Epithelial cell of proximal tubule (primary cell): ENCODE results near the gene SMG5. TPM values are rescaled to one million over a fixed set of nuclear protein-coding genes. Genes with fewer than 3 reads are reported as not detected.

Experiments
- DNase-seq: peaks from one replicate; pipeline ENCODE4 v3.0.0-alpha.2; 2011; ENCODE audit warnings: low read depth
- H3K4me3 ChIP-seq: 2 replicates; pipeline ENCODE4 v1.5.1; 2011; ENCODE audit warnings: low read depth, mild to moderate bottlenecking, low read length
- total RNA-seq: library from RNA; depleted of rRNA; stranded (reverse); fragments of >200 nt; gene quantifications from 2 replicates; pipeline ENCODE4 v1.2.3, GENCODE V29; 2015
- TF ChIP-seq, protein P1 (sequence below): conservative IDR thresholded peaks from 2 replicates; pipeline ENCODE4 v1.5.1; 2012; ENCODE audit warnings: low read depth, mild to moderate bottlenecking, low read length

The SMG5 gene
- total RNA-seq, 1 donor from 2014 or later = 77.4 TPM

DNA sequence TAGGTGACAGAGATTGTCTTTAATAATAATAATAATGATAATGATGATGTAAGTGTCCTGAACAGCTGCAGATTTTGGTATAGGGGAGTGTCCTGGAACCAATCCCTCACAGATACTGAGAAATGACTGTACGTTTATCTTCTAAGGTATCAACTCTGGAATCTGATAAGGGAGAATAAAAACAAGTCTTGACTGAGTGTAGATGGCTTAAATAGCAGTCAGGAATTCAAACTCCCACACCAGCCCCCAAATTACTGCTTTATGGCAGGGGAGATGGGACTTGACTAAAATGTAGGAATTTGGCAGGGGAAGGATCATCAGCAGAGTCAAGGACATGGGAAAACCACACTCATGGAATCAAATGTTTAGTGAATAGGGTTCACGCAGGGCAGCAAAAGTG is 22.6 kb upstream of the SMG5 start:
- DNase-seq = no peak
- no peak overlapping the region for H3K4me3 ChIP-seq
- TF ChIP-seq, protein P1, sequence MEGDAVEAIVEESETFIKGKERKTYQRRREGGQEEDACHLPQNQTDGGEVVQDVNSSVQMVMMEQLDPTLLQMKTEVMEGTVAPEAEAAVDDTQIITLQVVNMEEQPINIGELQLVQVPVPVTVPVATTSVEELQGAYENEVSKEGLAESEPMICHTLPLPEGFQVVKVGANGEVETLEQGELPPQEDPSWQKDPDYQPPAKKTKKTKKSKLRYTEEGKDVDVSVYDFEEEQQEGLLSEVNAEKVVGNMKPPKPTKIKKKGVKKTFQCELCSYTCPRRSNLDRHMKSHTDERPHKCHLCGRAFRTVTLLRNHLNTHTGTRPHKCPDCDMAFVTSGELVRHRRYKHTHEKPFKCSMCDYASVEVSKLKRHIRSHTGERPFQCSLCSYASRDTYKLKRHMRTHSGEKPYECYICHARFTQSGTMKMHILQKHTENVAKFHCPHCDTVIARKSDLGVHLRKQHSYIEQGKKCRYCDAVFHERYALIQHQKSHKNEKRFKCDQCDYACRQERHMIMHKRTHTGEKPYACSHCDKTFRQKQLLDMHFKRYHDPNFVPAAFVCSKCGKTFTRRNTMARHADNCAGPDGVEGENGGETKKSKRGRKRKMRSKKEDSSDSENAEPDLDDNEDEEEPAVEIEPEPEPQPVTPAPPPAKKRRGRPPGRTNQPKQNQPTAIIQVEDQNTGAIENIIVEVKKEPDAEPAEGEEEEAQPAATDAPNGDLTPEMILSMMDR = no peak

DNA sequence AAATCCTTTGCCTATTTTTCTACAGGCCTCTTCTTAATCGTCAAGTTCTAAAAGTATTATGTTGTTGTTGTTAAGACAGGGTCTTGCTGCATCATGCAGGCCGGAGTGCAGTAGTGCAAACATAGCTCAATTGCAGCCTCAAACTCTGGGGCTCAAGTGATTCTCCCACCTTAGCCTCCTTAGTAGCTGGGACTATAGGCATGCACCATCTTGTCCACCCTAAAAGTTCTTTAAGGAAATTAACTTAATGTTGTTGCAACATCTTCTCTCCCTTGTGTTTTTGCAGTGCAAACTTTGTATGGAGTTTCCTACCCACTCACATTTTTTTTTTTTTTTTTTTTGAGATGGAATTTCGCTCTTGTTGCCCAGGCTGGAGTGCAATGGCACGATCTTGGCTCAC is 20.6 kb upstream of the SMG5 start:
- DNase-seq = no peak
- TF ChIP-seq, protein P1 = no peak
- no peak overlapping the region for H3K4me3 ChIP-seq

DNA sequence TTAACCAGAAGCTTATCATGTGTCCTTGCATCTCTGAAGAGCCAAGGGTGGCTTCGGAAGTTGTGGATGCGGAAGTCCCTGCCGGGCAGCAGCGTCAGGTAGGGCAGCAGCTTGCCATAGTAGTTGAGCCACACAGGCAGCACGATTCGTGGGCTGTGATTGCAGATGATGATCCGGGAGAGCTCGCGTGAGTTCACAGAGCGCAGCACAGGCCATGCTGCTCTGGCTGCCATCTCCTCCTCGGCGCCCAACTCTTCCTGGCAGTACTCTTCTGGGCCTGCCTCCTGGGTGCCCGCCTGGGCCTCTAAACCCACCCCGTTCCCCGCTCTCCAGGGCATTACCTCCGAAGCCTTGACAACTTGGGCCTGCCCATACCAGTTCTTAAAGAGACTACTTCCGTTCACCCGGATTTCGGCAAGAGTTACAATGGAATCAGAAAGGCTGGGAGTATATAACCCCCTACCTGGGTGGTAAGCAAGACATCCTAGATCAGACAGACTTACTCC is 16.3 kb upstream of the SMG5 start, which contains the start of gene VHLL:
Gene VHLL (minus strand): TSS at position 456 of the 506 bp plus-strand sequence. CDS start 118 bp downstream, at position 338.
- no peak within 1 kb of the TSS for H3K4me3 ChIP-seq
- no peak for DNase-seq
- TF ChIP-seq, protein P1 = no peak

DNA sequence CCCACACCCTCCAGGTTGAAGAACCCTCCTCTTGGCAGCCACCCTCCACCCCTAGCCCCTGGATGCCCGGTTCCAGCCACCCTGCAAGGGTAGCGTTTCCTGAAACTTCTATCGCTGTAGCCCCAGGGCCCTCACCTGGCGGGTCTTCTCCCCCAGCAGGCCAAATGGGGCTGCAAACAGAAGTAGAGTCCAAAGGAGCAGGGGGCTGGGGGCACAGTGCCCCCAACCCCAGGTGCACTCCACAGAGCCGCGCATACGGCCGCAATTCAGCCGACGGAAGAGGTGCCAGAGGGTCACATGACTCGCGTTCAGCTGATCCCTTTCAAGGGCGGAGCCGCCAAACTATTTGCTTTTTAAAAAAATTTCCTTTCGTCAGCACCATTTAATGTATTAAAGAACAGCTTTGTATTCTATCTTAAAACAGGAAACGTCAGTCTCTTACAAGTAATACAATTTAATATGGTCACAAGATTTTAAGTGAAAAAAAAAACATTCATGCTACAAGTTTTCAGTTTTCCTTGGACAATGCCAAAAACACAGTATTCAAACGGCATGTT is 12.8 kb upstream of the SMG5 start, which contains the start of gene GLMP:
Gene GLMP (minus strand): TSS at position 289 of the 557 bp plus-strand sequence. CDS start 34 bp downstream, at position 255.
- no peak for DNase-seq
- H3K4me3 ChIP-seq = peak within 1 kb of the TSS; percentile 99
- TF ChIP-seq, protein P1 = no peak

DNA sequence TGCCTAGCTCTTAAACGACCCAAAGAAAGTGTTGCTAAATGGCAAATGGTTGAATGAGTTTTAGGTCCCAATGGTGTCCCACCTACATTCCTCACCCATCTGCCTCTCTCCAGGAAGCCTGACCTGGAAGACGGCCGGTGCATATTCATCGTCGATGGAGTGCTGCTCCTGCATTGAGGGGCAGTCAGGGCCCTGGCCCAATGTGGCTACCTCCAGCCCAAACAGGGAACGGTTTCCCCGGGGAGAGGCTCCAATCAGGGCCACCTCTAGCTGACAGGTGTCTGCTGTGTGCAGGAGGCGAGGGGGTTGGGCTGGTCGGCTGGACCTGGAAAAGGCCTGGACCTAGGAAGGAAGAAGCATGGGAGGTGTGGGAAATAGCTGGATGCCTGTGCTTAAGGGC is 11.3 kb upstream of the SMG5 start:
- DNase-seq = no peak
- TF ChIP-seq, protein P1 = no peak
- no peak overlapping the region for H3K4me3 ChIP-seq

DNA sequence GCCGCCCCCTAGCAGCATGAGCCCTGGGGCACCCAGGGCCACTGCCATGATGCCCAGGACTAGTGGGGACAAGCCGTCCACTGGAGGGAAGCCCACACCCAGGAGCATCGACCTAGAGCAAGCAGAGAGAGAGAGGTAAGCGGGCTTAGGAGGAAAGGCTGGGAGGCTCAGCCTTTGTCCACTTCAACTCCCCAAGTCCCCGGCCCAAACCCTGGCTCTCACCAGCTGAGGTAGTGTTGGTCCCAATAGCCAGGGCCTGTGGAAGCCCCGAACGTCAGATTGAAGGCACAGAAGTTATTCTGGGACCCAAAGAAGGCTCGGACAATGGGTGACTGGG is 10.4 kb upstream of the SMG5 start:
- DNase-seq = no peak
- TF ChIP-seq, protein P1 = no peak

DNA sequence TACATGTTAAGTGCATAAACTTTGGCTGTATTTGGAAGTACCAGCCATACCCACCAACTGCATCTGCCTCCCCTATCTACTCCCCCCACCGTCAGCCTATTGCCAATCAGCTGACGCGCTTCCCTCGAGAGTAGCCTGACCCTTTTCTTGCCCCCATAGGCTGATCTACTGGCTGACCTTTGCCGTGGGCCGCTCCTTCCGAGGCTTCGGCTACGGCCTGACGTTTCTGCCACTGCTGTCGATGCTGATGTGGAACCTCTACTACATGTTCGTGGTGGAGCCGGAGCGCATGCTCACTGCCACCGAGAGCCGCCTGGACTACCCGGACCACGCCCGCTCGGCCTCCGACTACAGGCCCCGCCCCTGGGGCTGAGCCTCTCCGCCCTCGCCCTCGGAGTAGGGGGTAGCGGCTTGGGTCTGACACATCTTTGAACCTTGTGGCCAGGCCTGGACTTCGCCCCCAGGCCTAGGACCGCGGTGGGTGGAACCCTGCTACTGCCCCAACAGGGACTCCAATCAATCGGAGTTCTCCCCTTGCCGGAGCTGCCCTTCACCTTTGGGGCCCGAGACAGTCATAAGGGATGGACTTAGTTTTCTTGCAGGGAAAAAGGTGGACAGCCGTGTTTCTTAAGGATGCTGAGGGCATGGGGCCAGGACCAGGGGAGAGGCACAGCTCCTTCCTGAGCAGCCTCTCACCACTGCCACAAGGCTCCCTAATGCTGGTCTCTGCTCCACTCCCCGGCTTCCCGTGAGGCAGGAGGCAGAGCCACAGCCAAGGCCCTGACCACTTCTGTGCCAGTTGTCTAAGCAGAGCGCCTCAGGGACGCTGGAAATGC is 8.8 kb upstream of the SMG5 start:
- H3K4me3 ChIP-seq = peak overlapping the region; percentile 57
- TF ChIP-seq, protein P1 = no peak
- DNase-seq = no peak

More for the DNA sequence above, 10.4 kb upstream of the SMG5 start:
- no peak overlapping the region for H3K4me3 ChIP-seq
